Activated naive CD8-positive, alpha-beta T cell treated with anti-CD3 and anti-CD28 coated beads, Interleukin-2, amount 10 ng/mL, durations not matched to agents 7 days and 5 days (primary cell): ENCODE results near the gene MTREX. TPM values are rescaled to one million over a fixed set of nuclear protein-coding genes. Genes with fewer than 3 reads are reported as not detected.
"Not testable (repeated sequence)": the region's sequence is repeated elsewhere in the genome, so short reads cannot be mapped to it uniquely, and the experiment has no call there.

Source experiments
- ATAC-seq: fragments of 150-1000 bp; cut with Tn5 transposase; one replicate; pipeline ENCODE4 v1.10.0; 2021; ENCODE audit warnings: low read depth, moderate library complexity
- POLR2A ChIA-PET: fragments of 350-600 bp; sonication (Branson Sonifier 250); formaldehyde crosslinking; loops from one replicate; lab custom pipeline; 2021; ENCODE audit warnings: antibody characterized with exemption; lab: Charles Lee
- DNase-seq: peaks from one replicate; pipeline ENCODE4 v3.0.0; 2021
- H3K27ac Mint-ChIP-seq: one replicate; pipeline ENCODE4 v1.8.0; 2022; ENCODE audit warnings: mild to moderate bottlenecking, mixed read lengths
- H3K27me3 Mint-ChIP-seq: one replicate; pipeline ENCODE4 v1.8.0; 2022; ENCODE audit warnings: mild to moderate bottlenecking, moderate library complexity, mixed read lengths
- H3K36me3 Mint-ChIP-seq: one replicate; pipeline ENCODE4 v1.8.0; 2021; ENCODE audit warnings: mild to moderate bottlenecking, mixed read lengths
- H3K4me1 Mint-ChIP-seq: one replicate; pipeline ENCODE4 v1.8.0; 2021; ENCODE audit warnings: mixed read lengths
- H3K4me3 Mint-ChIP-seq: one replicate; pipeline ENCODE4 v1.8.0; 2022; ENCODE audit warnings: mild to moderate bottlenecking, moderate library complexity, mixed read lengths
- H3K9me3 Mint-ChIP-seq: one replicate; pipeline ENCODE4 v1.8.0; 2021; ENCODE audit warnings: mixed read lengths
- total RNA-seq, 2 experiments: library from RNA; stranded (reverse); gene quantifications; one replicate each; pipeline ENCODE4 v1.2.3, GENCODE V29; 2021

MTREX gene
- total RNA-seq, 2 experiments from 2014 or later: 69.9 to 72.3 TPM

DNA sequence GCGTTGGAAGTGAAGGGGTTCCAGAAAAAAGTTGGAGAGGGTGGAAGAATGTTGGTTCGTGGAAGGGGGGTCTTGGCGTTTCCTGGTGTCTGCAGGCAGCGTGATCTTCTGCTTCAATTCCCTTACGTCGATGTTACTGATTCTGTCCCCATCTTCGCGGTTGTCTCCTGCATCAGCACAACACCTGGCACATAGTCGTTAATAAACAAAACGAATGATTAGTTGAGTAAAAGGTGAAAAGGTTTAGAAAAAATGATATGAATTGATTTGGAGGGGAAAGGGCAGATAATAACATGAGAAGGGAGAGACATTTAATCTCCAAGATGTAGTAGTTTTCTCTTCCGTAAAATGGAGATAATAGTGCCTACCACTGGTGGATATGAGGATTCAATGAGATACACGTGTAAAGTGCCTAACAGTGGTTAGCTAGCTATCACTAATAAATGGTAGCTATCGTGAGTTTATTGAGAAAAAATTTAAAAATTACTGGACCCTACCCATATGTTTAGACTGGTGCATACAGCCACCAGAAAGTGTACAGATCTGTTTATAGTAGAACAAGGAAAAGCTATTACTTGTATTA, 556 bp downstream of the MTREX start:
- H3K4me3 Mint-ChIP-seq: no peak overlapping the region
- ATAC-seq (peak; percentile 9), DNase-seq (no peak)
- POLR2A ChIA-PET: interaction anchor here (0.6 to 1.7 kb wide), 8 partner anchors 11 to 793 kb away, joined by 3 to 4 read pairs (median 3); no protein-coding TSS in a partner anchor
- no peaks in the 10 kb centered on the region for H3K27me3 Mint-ChIP-seq
- H3K27ac Mint-ChIP-seq: no peak overlapping the region
- peaks cover 18% of the 10 kb centered on the region for H3K36me3 Mint-ChIP-seq
- H3K4me1 Mint-ChIP-seq: peaks cover 12% of the 10 kb centered on the region
- peaks cover 1% of the 10 kb centered on the region for H3K9me3 Mint-ChIP-seq

DNA sequence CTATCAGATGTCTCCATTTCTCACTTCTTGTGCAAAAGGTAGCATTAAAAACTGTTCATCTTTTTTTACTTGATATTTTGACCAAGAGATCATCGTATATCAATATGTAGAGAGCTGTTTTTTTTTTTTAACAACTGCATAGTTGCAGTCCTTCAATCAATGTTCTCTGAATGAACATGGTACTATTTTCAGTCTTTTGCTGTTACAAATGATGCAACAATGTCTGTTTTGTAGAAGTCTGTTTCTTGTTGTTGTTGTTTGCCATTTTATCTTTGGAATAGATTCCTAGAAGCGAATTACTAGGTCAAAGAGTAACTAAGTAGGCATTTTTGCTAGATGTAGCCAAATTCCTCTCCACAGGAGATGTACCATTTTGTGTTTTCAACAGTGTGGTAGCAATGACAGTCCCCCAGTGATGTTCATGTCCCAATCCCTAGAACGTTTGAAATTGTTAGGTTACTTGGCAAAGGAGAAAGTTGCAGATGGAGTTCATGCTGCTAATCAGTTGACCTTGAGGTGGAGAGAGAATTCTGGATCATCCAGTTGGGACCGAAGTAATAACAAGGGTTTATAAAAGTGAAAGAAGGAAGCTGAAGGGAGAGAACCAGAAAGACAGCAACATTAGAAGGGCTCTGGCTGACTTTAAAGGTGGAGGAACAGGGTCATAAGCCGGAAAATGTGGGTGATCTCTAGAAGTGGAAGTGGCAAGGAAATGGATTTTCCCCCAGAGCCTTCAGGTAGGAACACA, 6.3 kb downstream of the MTREX start:
- Mint-ChIP-seq H3K4me1 (peaks cover 26% of the 10 kb centered on the region), H3K27ac (no peak overlapping the region), H3K36me3 (peaks cover 42% of the 10 kb centered on the region), H3K27me3 (no peaks in the 10 kb centered on the region), H3K4me3 (no peak overlapping the region), H3K9me3 (peaks cover 8% of the 10 kb centered on the region)
- no peak for DNase-seq
- ATAC-seq: no peak
- POLR2A ChIA-PET: no interaction called here

DNA sequence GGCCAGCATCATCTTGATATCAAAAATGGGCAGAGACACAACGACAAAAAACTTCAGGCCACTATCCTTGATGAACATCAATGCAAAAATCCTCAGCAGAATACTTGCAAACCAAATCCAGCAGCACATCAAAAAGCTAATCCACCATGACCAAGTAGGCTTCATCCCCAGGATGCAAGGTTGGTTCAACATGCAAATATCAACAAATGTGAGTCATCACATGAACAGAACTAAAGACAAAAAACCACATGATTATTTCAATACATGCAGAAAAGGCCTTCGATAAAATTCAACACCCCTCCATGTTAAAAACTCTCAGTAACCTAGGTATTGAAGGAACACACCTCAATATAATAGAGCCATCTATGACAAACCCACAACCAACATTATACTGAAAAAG, 8.5 kb downstream of the MTREX start:
- no peak overlapping the region for H3K27ac Mint-ChIP-seq
- POLR2A ChIA-PET: no interaction called here
- H3K27me3 Mint-ChIP-seq: no peaks in the 10 kb centered on the region
- DNase-seq (no peak), ATAC-seq (no peak)
- peaks cover 8% of the 10 kb centered on the region for H3K9me3 Mint-ChIP-seq
- H3K4me1 Mint-ChIP-seq: peaks cover 23% of the 10 kb centered on the region
- peaks cover 36% of the 10 kb centered on the region for H3K36me3 Mint-ChIP-seq
- no peak overlapping the region for H3K4me3 Mint-ChIP-seq

- Mint-ChIP-seq H3K4me3 (no peak overlapping the region), H3K4me1 (peaks cover 20% of the 10 kb centered on the region), H3K27ac (no peak overlapping the region), H3K9me3 (peaks cover 8% of the 10 kb centered on the region), H3K27me3 (no peaks in the 10 kb centered on the region), H3K36me3 (peaks cover 33% of the 10 kb centered on the region)
- no peak for DNase-seq
- POLR2A ChIA-PET: no interaction called here
- no peak for ATAC-seq
Measured at GRCh38 chr5:55316837-55317236, 9.0 kb downstream of the MTREX start.

GRCh38 chr5:55318237-55318636, 10.4 kb downstream of the MTREX start:
- H3K36me3 Mint-ChIP-seq: peaks cover 30% of the 10 kb centered on the region
- peaks cover 18% of the 10 kb centered on the region for H3K4me1 Mint-ChIP-seq
- H3K27me3 Mint-ChIP-seq, ATAC-seq, H3K4me3 Mint-ChIP-seq, H3K27ac Mint-ChIP-seq, DNase-seq, H3K9me3 Mint-ChIP-seq, POLR2A ChIA-PET: not testable (repeated sequence)

GRCh38 chr5:55319491-55319890, 11.7 kb downstream of the MTREX start:
- Mint-ChIP-seq H3K36me3 (peaks cover 23% of the 10 kb centered on the region), H3K4me1 (peaks cover 10% of the 10 kb centered on the region), H3K9me3 (peaks cover 6% of the 10 kb centered on the region), H3K27ac (no peak overlapping the region), H3K27me3 (no peaks in the 10 kb centered on the region), H3K4me3 (no peak overlapping the region)
- ATAC-seq (no peak), DNase-seq (no peak)
- POLR2A ChIA-PET: no interaction called here

DNA sequence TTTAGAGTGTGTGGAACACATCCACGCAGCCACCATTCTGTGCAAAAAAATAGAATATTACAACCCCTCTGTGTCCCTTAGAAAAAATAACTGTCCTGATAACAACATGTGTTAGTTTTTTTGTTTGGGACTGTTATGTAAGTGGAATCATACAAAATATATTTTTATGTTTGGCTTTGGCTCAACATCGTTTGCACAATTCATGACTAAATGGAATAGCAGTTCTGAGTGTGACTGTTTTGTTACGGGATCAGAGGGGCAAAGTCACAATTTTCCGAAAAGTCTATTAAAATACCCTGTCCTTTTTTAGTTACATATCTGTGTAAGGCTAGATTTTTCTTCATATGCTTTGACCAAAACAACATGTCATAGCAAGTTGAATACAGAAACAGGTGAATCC, 12.8 kb downstream of the MTREX start:
- ATAC-seq (no peak), DNase-seq (no peak)
- POLR2A ChIA-PET: no interaction called here
- Mint-ChIP-seq H3K4me3 (no peak overlapping the region), H3K4me1 (peaks cover 7% of the 10 kb centered on the region), H3K27ac (no peak overlapping the region), H3K27me3 (no peaks in the 10 kb centered on the region), H3K9me3 (peaks cover 4% of the 10 kb centered on the region), H3K36me3 (peaks cover 21% of the 10 kb centered on the region)

DNA sequence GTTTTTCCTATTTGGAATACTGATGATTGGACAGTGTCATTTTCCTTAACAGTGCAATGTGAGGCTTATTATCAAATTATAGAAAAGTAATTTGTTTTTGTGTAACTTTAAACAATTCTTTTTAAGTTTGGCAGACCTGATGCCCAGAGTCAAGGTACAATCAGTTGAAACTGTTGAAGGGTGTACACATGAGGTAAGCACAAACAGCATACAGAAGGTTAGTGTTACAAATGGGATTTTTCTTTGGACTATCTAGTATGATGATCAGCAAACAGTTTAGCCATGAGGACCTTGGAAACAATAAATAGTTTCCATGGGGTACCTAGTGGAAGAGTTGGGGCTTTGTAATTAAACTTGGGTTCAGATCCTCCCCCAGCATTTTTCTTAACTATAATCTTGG, 16.2 kb downstream of the MTREX start:
- Mint-ChIP-seq H3K9me3 (no peaks in the 10 kb centered on the region), H3K27ac (no peak overlapping the region), H3K4me1 (peaks cover 7% of the 10 kb centered on the region), H3K4me3 (no peak overlapping the region), H3K27me3 (no peaks in the 10 kb centered on the region), H3K36me3 (peaks cover 6% of the 10 kb centered on the region)
- POLR2A ChIA-PET: no interaction called here
- ATAC-seq (no peak), DNase-seq (no peak)

GRCh38 chr5:55324815-55325418, 17.1 kb downstream of the MTREX start:
- peaks cover 7% of the 10 kb centered on the region for H3K36me3 Mint-ChIP-seq
- H3K4me1 Mint-ChIP-seq: peaks cover 7% of the 10 kb centered on the region
- no peak overlapping the region for H3K27ac Mint-ChIP-seq
- POLR2A ChIA-PET: interaction anchor here (0.7 kb wide), 1 partner anchor 831 kb away, joined by 3 read pairs; no protein-coding TSS in a partner anchor
- ATAC-seq (peak; percentile 30), DNase-seq (no peak)
- no peaks in the 10 kb centered on the region for H3K9me3 Mint-ChIP-seq
- no peak overlapping the region for H3K4me3 Mint-ChIP-seq
- H3K27me3 Mint-ChIP-seq: no peaks in the 10 kb centered on the region

DNA sequence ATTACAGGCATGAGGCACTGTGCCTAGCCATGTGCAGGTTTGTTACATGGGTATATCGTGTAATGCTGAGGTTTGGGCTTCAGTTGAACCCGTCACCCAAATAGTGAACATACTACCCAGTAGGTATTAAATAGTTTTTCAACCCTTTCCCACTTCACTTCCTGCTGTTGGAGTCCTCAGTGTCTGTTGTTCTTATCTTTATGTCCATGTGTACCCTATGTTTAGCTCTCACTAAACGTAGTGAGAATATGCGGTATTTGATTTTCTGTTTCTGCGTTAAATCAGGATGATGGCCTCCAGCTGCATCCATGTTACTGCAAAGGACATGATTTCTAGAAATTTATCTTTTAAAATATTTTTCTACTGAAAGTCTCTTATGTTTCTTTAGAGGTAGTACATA, 17.8 kb downstream of the MTREX start:
- no peaks in the 10 kb centered on the region for H3K9me3 Mint-ChIP-seq
- H3K36me3 Mint-ChIP-seq: peaks cover 11% of the 10 kb centered on the region
- no peak overlapping the region for H3K4me3 Mint-ChIP-seq
- POLR2A ChIA-PET: no interaction called here
- peaks cover 11% of the 10 kb centered on the region for H3K4me1 Mint-ChIP-seq
- no peaks in the 10 kb centered on the region for H3K27me3 Mint-ChIP-seq
- DNase-seq (no peak), ATAC-seq (no peak)
- no peak overlapping the region for H3K27ac Mint-ChIP-seq

GRCh38 chr5:55327281-55327680, 19.5 kb downstream of the MTREX start:
- no peaks in the 10 kb centered on the region for H3K9me3 Mint-ChIP-seq
- POLR2A ChIA-PET: no interaction called here

GRCh38 chr5:55331321-55331720, 23.5 kb downstream of the MTREX start:
- POLR2A ChIA-PET: no interaction called here
- H3K27ac Mint-ChIP-seq: no peak overlapping the region
- no peak overlapping the region for H3K4me3 Mint-ChIP-seq
- ATAC-seq (no peak), DNase-seq (no peak)
- H3K4me1 Mint-ChIP-seq: peaks cover 9% of the 10 kb centered on the region
- no peaks in the 10 kb centered on the region for H3K9me3 Mint-ChIP-seq
- H3K27me3 Mint-ChIP-seq: no peaks in the 10 kb centered on the region
- H3K36me3 Mint-ChIP-seq: peaks cover 33% of the 10 kb centered on the region

More at GRCh38 chr5:55327281-55327680, 19.5 kb downstream of the MTREX start:
- no peak for ATAC-seq
- Mint-ChIP-seq H3K27ac (no peak overlapping the region), H3K4me1 (peaks cover 11% of the 10 kb centered on the region), H3K27me3 (no peaks in the 10 kb centered on the region), H3K36me3 (peaks cover 17% of the 10 kb centered on the region), H3K4me3 (no peak overlapping the region)
- no peak for DNase-seq

- Mint-ChIP-seq H3K4me3 (no peak overlapping the region), H3K27ac (no peak overlapping the region), H3K4me1 (peaks cover 8% of the 10 kb centered on the region), H3K27me3 (no peaks in the 10 kb centered on the region), H3K36me3 (peaks cover 35% of the 10 kb centered on the region), H3K9me3 (no peaks in the 10 kb centered on the region)
- ATAC-seq: no peak
- no peak for DNase-seq
- POLR2A ChIA-PET: no interaction called here
Measured at GRCh38 chr5:55333017-55333416, 25.2 kb downstream of the MTREX start.

DNA sequence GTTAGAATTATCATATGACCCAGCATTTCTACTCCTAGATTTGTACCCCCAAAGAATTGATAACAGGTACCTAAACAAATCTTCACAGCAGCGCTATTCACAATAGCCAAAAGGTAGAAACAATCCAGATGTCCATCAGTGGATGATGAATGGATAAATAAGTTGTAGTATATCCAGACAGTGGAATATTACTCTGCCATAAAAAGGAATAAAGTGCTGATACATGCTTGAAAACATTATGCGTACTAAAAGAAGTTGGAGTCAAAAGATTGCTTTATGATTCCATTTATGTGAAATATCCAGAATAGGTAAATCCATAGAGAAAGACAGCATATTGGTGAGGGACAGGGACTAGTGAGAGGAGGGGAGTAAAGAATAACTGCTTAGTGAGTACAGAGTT, 26.0 kb downstream of the MTREX start:
- Mint-ChIP-seq H3K27ac (no peak overlapping the region), H3K4me1 (peaks cover 14% of the 10 kb centered on the region), H3K36me3 (peaks cover 39% of the 10 kb centered on the region), H3K9me3 (no peaks in the 10 kb centered on the region), H3K4me3 (no peak overlapping the region), H3K27me3 (no peaks in the 10 kb centered on the region)
- POLR2A ChIA-PET: no interaction called here
- DNase-seq: no peak
- ATAC-seq: no peak
